ENCODE results near the gene PHETA1. TPM values are rescaled to one million over a fixed set of nuclear protein-coding genes. Genes with fewer than 3 reads are reported as not detected.

The PHETA1 gene
- total and polyA plus RNA-seq, 2 donors (not counting 1 experiment from before 2014, with no cell fraction given), result 7.4 to 9.4 TPM

DNA sequence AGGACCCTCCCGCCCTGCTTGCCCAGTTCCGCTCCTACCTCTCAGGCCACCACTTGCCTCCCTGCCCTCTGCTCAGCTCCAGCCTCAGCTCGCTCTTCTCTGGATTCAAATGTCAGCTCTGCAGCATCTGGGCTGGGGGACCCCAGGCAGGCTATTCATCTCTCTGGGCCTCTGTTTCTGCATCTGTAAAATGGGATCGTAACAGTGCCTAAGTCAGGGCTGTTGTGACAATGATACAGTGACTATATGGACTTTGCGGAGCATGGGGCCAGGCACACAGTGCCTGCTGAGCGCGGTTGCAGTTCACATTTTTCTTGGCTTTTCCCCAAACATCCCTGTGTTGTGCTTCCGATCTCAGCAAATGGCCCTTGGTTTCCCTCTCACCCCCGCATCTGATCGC lies 2.8 kb downstream of the PHETA1 start:
- H3K9me3 Mint-ChIP-seq (ENCODE audit: insufficient read depth), result no peaks in the 10 kb centered on the region
- no peak overlapping the region for H2AFZ ChIP-seq (ENCODE audit: insufficient read depth, low read depth, low read length, poor library complexity, severe bottlenecking)
- peak overlapping the region; percentile 8 for H3K4me3 Mint-ChIP-seq
- H3K36me3 ChIP-seq (replicated peaks in 1 of 2; ENCODE audit: control extremely low read depth in 1 of 2, control insufficient read depth in 1 of 2, extremely low read depth in 1 of 2, insufficient read depth in 2 of 2, low read length in 1 of 2), result peaks cover 0 to 6% of the 10 kb centered on the region in 2 experiments
- no peak overlapping the region for H3K4me2 ChIP-seq (replicated peaks; ENCODE audit: low read depth, low read length, poor library complexity, severe bottlenecking)
- POLR2A ChIA-PET, result interaction anchor here (1.0 kb wide), 1 partner anchor 10 kb away, joined by 3 read pairs; no protein-coding TSS in a partner anchor
- H3K4me1 Mint-ChIP-seq, result peaks cover 51% of the 10 kb centered on the region
- H3K9me3 ChIP-seq (ENCODE audit: control extremely low read depth in 1 of 3, control insufficient read depth in 2 of 3, insufficient read depth in 1 of 3, low read length in 2 of 3), result no peaks in the 10 kb centered on the region
- WGBS (ENCODE audit: insufficient coverage), result 99% methylated on average over 10 of the region's 10 CpGs
- H3K27ac ChIP-seq (ENCODE audit: low read length in 2 of 2), result no peak overlapping the region
- intact Hi-C loops (cut with micrococcal nuclease), result no loop called here
- DNase-seq (no peak), ATAC-seq (ENCODE audit: low read depth) (no peak)
- no peaks in the 10 kb centered on the region for H3K27me3 Mint-ChIP-seq
- TF ChIP-seq EZH2 (IDR thresholded peaks at IDR 0.05; ENCODE audit: borderline replicate concordance, insufficient read depth, low read depth, low read length, poor library complexity, severe bottlenecking), result no peak
- TF ChIP-seq, protein P1, sequence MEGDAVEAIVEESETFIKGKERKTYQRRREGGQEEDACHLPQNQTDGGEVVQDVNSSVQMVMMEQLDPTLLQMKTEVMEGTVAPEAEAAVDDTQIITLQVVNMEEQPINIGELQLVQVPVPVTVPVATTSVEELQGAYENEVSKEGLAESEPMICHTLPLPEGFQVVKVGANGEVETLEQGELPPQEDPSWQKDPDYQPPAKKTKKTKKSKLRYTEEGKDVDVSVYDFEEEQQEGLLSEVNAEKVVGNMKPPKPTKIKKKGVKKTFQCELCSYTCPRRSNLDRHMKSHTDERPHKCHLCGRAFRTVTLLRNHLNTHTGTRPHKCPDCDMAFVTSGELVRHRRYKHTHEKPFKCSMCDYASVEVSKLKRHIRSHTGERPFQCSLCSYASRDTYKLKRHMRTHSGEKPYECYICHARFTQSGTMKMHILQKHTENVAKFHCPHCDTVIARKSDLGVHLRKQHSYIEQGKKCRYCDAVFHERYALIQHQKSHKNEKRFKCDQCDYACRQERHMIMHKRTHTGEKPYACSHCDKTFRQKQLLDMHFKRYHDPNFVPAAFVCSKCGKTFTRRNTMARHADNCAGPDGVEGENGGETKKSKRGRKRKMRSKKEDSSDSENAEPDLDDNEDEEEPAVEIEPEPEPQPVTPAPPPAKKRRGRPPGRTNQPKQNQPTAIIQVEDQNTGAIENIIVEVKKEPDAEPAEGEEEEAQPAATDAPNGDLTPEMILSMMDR (IDR thresholded peaks at IDR 0.05), result no peak
- H3K27ac Mint-ChIP-seq, result no peak overlapping the region
- no peak overlapping the region for H3K9ac ChIP-seq (ENCODE audit: low read length)
- no peak overlapping the region for H3K4me3 ChIP-seq (ENCODE audit: control extremely low read depth in 1 of 5, extremely low read depth in 1 of 5, insufficient read depth in 1 of 5, low read depth in 2 of 5, low read length in 4 of 5)
- H3K27me3 ChIP-seq (replicated peaks in 1 of 4; ENCODE audit: control extremely low read depth in 1 of 4, control insufficient read depth in 3 of 4, insufficient read depth in 4 of 4, low read length in 3 of 4), result no peaks in the 10 kb centered on the region
- peaks cover 5% of the 10 kb centered on the region for H3K79me2 ChIP-seq (ENCODE audit: control insufficient read depth, insufficient read depth, low read length)
- H3K4me1 ChIP-seq (ENCODE audit: control insufficient read depth in 2 of 2, insufficient read depth in 2 of 2, low read length in 2 of 2), result peaks cover 36 to 40% of the 10 kb centered on the region in 2 donors
- H4K20me1 ChIP-seq (ENCODE audit: control insufficient read depth, insufficient read depth, low read length, poor library complexity, severe bottlenecking), result no peaks in the 10 kb centered on the region
- CTCF ChIA-PET, result interaction anchor here (0.7 to 1.1 kb wide), 3 partner anchors 31 to 86 kb away, joined by 3 read pairs; no protein-coding TSS in a partner anchor

DNA sequence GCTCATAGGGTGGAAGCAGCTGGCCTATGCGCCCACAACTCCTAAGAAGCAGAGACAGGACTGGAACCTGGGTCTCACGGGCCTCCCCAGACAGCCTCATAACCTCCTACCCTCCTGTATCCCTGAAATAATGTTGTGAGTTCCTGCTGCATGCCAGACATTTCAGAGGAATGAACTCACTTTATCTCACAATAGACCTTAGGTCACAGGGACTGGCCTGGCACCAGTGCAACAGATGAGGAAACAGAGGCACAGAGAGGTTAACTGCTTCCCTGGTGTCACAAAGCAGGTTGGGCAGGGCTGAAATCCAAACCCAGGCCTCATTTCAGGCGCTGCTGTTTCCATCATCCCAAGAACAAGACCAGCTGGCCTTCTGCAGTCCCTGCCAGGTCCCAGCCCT lies 5.3 kb downstream of the PHETA1 start:
- ChIA-PET POLR2A (no interaction called here), CTCF (interaction anchor here (0.6 kb wide), 1 partner anchor 13 kb away, joined by 4 read pairs; no protein-coding TSS in a partner anchor)
- H3K4me3 Mint-ChIP-seq, result no peak overlapping the region
- Histone ChIP-seq H2AFZ (ENCODE audit: insufficient read depth, low read depth, low read length, poor library complexity, severe bottlenecking) (no peak overlapping the region), H4K20me1 (ENCODE audit: control insufficient read depth, insufficient read depth, low read length, poor library complexity, severe bottlenecking) (no peaks in the 10 kb centered on the region), H3K27ac (ENCODE audit: low read length in 2 of 2) (no peak overlapping the region), H3K4me1 (ENCODE audit: control insufficient read depth in 2 of 2, insufficient read depth in 2 of 2, low read length in 2 of 2) (peaks cover 44 to 49% of the 10 kb centered on the region in 2 donors), H3K9ac (ENCODE audit: low read length) (no peak overlapping the region), H3K4me3 (ENCODE audit: control extremely low read depth in 1 of 5, extremely low read depth in 1 of 5, insufficient read depth in 1 of 5, low read depth in 2 of 5, low read length in 4 of 5) (no peak overlapping the region), H3K36me3 (replicated peaks in 1 of 2; ENCODE audit: control extremely low read depth in 1 of 2, control insufficient read depth in 1 of 2, extremely low read depth in 1 of 2, insufficient read depth in 2 of 2, low read length in 1 of 2) (peaks cover 0 to 6% of the 10 kb centered on the region in 2 experiments), H3K9me3 (ENCODE audit: control extremely low read depth in 1 of 3, control insufficient read depth in 2 of 3, insufficient read depth in 1 of 3, low read length in 2 of 3) (no peaks in the 10 kb centered on the region), H3K4me2 (replicated peaks; ENCODE audit: low read depth, low read length, poor library complexity, severe bottlenecking) (no peak overlapping the region), H3K79me2 (ENCODE audit: control insufficient read depth, insufficient read depth, low read length) (peaks cover 4% of the 10 kb centered on the region), H3K27me3 (replicated peaks in 1 of 4; ENCODE audit: control extremely low read depth in 1 of 4, control insufficient read depth in 3 of 4, insufficient read depth in 4 of 4, low read length in 3 of 4) (no peaks in the 10 kb centered on the region)
- intact Hi-C loops (cut with micrococcal nuclease), result no loop called here
- no peaks in the 10 kb centered on the region for H3K27me3 Mint-ChIP-seq
- no peak for DNase-seq
- no peak for ATAC-seq (ENCODE audit: low read depth)
- no peak for TF ChIP-seq EZH2 (IDR thresholded peaks at IDR 0.05; ENCODE audit: borderline replicate concordance, insufficient read depth, low read depth, low read length, poor library complexity, severe bottlenecking)
- TF ChIP-seq, protein P1 (IDR thresholded peaks at IDR 0.05), result no peak
- WGBS (ENCODE audit: insufficient coverage), result 96% methylated on average over 3 of the region's 3 CpGs
- H3K9me3 Mint-ChIP-seq (ENCODE audit: insufficient read depth), result no peaks in the 10 kb centered on the region
- peaks cover 64% of the 10 kb centered on the region for H3K4me1 Mint-ChIP-seq
- no peak overlapping the region for H3K27ac Mint-ChIP-seq
